Astrocyte (in vitro differentiated cells and primary cell): ENCODE data around the gene ATP5IF1.

Source experiments
- CTCF ChIP-seq: IDR thresholded peaks from 2 replicates; pipeline ENCODE4 v1.5.1; 2011; ENCODE audit warnings: low read depth, mild to moderate bottlenecking, inconsistent platforms, low read length, moderate library complexity; ENCODE audit not compliant: insufficient read depth
- EZH2 ChIP-seq: IDR thresholded peaks from 2 replicates; pipeline ENCODE4 v1.6.1; 2012; ENCODE audit warnings: mild to moderate bottlenecking, low read length, inconsistent platforms; ENCODE audit not compliant: insufficient read depth

GRCh38 chr1:28241638-28242241 is 5.8 kb downstream of the ATP5IF1 start:
- TF ChIP-seq CTCF (no peak), EZH2 (no peak)
